Measurements from ENCODE around the gene SELENOS. TPM values are rescaled to one million over a fixed set of nuclear protein-coding genes. Genes with fewer than 3 reads are reported as not detected.

Gene SELENOS
- total and polyA plus RNA-seq, 9 of the 15 experiments (the other 6 are each of a cell fraction or from before 2014, with no cell fraction given): 24.9 to 57.4 (median 47.9) TPM

- Histone ChIP-seq H3K4me1 (replicated peaks in 1 of 2; ENCODE audit: control insufficient read depth in 2 of 2, insufficient read depth in 2 of 2, low read length in 2 of 2) (no peaks in the 10 kb centered on the region), H2AFZ (ENCODE audit: low read depth, low read length) (no peak overlapping the region), H4K20me1 (replicated peaks; ENCODE audit: control insufficient read depth, insufficient read depth, low read length) (no peaks in the 10 kb centered on the region; the same call in 1 of the 2 replicates), H3K4me3 (no peak overlapping the region), H3K36me3 (ENCODE audit: control insufficient read depth, insufficient read depth, low read length) (no peaks in the 10 kb centered on the region), H3K27me3 (ENCODE audit: control insufficient read depth in 2 of 2, insufficient read depth in 2 of 2, low read length in 2 of 2) (peaks cover 0 to 40% of the 10 kb centered on the region in 2 experiments; a peak in 3 of 5 replicates), H3K4me2 (ENCODE audit: insufficient read depth, low read length) (no peak overlapping the region), H3K9ac (ENCODE audit: insufficient read depth in 1 of 2, low read depth in 2 of 2, low read length in 2 of 2) (no peak overlapping the region; a peak in 1 of 4 replicates), H3K9me3 (replicated peaks; ENCODE audit: control insufficient read depth, insufficient read depth, low read depth, low read length) (no peaks in the 10 kb centered on the region), H3K79me2 (ENCODE audit: control insufficient read depth, insufficient read depth, low read length) (no peaks in the 10 kb centered on the region), H3K9me1 (ENCODE audit: control insufficient read depth, insufficient read depth, low read length) (no peaks in the 10 kb centered on the region), H3K27ac (ENCODE audit: extremely low read depth, low read depth, low read length) (no peak overlapping the region)
- CTCF ChIA-PET (ENCODE audit: low intra/inter-chr PET ratio): no interaction called here
- ATAC-seq (no peak), DNase-seq (ENCODE audit: extremely low read depth in 1 of 4, low spot score in 3 of 4) (no peak), FAIRE-seq (no peak)
- intact Hi-C loops (cut with micrococcal nuclease): no loop called here
- in situ Hi-C loops (cut with MboI): no loop called here
- 54% methylated on average over 20 of the region's 20 CpGs for WGBS (ENCODE audit: insufficient coverage, low coverage, missing lambda C conversion rate)
- POLR2A ChIA-PET: interaction anchor here (0.8 kb wide), 1 partner anchor 14 kb away, joined by 4 read pairs; no protein-coding TSS in a partner anchor
- no TSS peak for BruUV-seq (replicated peaks)
- TF ChIP-seq ZNF561 (CRISPR knock-in tag; conservative IDR thresholded peaks at IDR 0.05) (no peak), EP400 (IDR thresholded peaks at IDR 0.05) (no peak), STAT5A (IDR thresholded peaks at IDR 0.05; ENCODE audit: borderline replicate concordance, low read length) (no peak), SMARCB1 (IDR thresholded peaks at IDR 0.05; ENCODE audit: insufficient read length, low read depth) (no peak), FOS (IDR thresholded peaks at IDR 0.05; ENCODE audit: extremely low read depth, insufficient read length) (no peak), JUN (IDR thresholded peaks at IDR 0.05; ENCODE audit: borderline replicate concordance, low read depth, low read length) (no peak), JUN (CRISPR knock-in tag; IDR thresholded peaks at IDR 0.05; ENCODE audit: borderline replicate concordance) (no peak), ZNF41 (CRISPR knock-in tag; conservative IDR thresholded peaks at IDR 0.05) (no peak), HDAC6 (IDR thresholded peaks at IDR 0.05; ENCODE audit: low read depth, low read length) (no peak)
- TF ChIP-seq, protein P1, sequence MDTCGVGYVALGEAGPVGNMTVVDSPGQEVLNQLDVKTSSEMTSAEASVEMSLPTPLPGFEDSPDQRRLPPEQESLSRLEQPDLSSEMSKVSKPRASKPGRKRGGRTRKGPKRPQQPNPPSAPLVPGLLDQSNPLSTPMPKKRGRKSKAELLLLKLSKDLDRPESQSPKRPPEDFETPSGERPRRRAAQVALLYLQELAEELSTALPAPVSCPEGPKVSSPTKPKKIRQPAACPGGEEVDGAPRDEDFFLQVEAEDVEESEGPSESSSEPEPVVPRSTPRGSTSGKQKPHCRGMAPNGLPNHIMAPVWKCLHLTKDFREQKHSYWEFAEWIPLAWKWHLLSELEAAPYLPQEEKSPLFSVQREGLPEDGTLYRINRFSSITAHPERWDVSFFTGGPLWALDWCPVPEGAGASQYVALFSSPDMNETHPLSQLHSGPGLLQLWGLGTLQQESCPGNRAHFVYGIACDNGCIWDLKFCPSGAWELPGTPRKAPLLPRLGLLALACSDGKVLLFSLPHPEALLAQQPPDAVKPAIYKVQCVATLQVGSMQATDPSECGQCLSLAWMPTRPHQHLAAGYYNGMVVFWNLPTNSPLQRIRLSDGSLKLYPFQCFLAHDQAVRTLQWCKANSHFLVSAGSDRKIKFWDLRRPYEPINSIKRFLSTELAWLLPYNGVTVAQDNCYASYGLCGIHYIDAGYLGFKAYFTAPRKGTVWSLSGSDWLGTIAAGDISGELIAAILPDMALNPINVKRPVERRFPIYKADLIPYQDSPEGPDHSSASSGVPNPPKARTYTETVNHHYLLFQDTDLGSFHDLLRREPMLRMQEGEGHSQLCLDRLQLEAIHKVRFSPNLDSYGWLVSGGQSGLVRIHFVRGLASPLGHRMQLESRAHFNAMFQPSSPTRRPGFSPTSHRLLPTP (IDR thresholded peaks at IDR 0.05; ENCODE audit: borderline replicate concordance, extremely low read depth, insufficient read length): no peak
- TF ChIP-seq, protein P2, sequence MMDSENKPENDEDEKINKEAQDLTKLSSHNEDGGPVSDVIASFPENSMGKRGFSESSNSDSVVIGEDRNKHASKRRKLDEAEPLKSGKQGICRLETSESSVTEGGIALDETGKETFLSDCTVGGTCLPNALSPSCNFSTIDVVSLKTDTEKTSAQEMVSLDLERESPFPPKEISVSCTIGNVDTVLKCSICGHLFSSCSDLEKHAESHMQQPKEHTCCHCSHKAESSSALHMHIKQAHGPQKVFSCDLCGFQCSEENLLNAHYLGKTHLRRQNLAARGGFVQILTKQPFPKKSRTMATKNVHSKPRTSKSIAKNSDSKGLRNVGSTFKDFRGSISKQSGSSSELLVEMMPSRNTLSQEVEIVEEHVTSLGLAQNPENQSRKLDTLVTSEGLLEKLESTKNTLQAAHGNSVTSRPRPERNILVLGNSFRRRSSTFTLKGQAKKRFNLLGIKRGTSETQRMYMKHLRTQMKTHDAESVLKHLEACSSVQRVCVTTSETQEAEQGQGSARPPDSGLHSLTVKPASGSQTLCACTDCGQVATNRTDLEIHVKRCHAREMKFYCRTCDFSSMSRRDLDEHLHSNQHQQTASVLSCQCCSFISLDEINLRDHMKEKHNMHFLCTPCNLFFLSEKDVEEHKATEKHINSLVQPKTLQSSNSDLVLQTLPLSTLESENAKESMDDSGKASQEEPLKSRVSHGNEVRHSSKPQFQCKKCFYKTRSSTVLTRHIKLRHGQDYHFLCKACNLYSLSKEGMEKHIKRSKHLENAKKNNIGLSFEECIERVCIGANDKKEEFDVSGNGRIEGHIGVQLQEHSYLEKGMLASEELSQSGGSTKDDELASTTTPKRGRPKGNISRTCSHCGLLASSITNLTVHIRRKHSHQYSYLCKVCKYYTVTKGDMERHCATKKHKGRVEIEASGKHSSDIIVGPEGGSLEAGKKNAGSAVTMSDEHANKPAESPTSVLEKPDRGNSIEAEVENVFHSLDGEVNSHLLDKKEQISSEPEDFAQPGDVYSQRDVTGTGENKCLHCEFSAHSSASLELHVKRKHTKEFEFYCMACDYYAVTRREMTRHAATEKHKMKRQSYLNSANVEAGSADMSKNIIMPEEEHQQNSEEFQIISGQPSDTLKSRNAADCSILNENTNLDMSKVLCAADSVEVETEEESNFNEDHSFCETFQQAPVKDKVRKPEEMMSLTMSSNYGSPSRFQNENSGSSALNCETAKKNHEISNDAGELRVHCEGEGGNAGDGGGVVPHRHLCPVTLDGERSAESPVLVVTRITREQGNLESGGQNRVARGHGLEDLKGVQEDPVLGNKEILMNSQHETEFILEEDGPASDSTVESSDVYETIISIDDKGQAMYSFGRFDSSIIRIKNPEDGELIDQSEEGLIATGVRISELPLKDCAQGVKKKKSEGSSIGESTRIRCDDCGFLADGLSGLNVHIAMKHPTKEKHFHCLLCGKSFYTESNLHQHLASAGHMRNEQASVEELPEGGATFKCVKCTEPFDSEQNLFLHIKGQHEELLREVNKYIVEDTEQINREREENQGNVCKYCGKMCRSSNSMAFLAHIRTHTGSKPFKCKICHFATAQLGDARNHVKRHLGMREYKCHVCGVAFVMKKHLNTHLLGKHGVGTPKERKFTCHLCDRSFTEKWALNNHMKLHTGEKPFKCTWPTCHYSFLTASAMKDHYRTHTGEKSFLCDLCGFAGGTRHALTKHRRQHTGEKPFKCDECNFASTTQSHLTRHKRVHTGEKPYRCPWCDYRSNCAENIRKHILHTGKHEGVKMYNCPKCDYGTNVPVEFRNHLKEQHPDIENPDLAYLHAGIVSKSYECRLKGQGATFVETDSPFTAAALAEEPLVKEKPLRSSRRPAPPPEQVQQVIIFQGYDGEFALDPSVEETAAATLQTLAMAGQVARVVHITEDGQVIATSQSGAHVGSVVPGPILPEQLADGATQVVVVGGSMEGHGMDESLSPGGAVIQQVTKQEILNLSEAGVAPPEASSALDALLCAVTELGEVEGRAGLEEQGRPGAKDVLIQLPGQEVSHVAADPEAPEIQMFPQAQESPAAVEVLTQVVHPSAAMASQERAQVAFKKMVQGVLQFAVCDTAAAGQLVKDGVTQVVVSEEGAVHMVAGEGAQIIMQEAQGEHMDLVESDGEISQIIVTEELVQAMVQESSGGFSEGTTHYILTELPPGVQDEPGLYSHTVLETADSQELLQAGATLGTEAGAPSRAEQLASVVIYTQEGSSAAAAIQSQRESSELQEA (IDR thresholded peaks at IDR 0.05; ENCODE audit: low read depth): no peak
These were observed 41.0 kb upstream of the SELENOS start for GRCh38 chr15:101318147-101318819.

All from K562 (cell line).